Right atrium auricular region (tissue), 2 donors: ENCODE measurements around the gene TMSB15B. TPM values are rescaled to one million over a fixed set of nuclear protein-coding genes. Genes with fewer than 3 reads are reported as not detected.
"Not testable (repeated sequence)": the region's sequence is repeated elsewhere in the genome, so short reads cannot be mapped to it uniquely, and the experiment has no call there.

Source experiments
- DNase-seq: peaks from one replicate; pipeline ENCODE4 v3.0.0-alpha.2; 2019; ENCODE audit warnings: low spot score
- H3K27ac ChIP-seq, 2 donors: fragments of 200-600 bp; sonication (generic); 1 replicate in 1 of 2; 2 replicates in 1 of 2; pipeline ENCODE4 v1.5.1; 2016 to 2019
- H3K27me3 ChIP-seq, 2 donors: fragments of 200-600 bp; sonication (generic); one replicate each; pipeline versions ENCODE4 v1.5.1 to v1.6.0; 2017 to 2019
- H3K36me3 ChIP-seq: fragments of 200-600 bp; sonication (generic); one replicate; pipeline ENCODE4 v1.5.1; 2016
- H3K4me1 ChIP-seq, 2 donors: fragments of 200-600 bp; sonication (generic); one replicate each; pipeline versions ENCODE4 v1.5.1 to v1.6.0; 2017 to 2019
- H3K4me3 ChIP-seq, 2 donors: fragments of 200-600 bp; sonication (generic); 1 replicate in 1 of 2; 2 replicates in 1 of 2; pipeline ENCODE4 v1.5.1; 2017 to 2019; ENCODE audit warnings: mild to moderate bottlenecking in 1 of 2, moderate library complexity in 1 of 2
- H3K9me3 ChIP-seq, 2 donors: fragments of 200-600 bp; sonication (generic); one replicate each; pipeline ENCODE4 v1.5.1; 2019
- CTCF ChIP-seq, 2 donors: fragments of 200-600 bp; sonication (generic); IDR thresholded peaks; one replicate each; pipeline ENCODE4 v1.5.1; 2019; ENCODE audit warnings: antibody characterized with exemption in 2 of 2
- total RNA-seq, 2 donors: library from RNA; depleted of rRNA; stranded (reverse); fragments of >200 nt; gene quantifications; one replicate each; pipeline ENCODE4 v1.1.0, GENCODE V29; 2016

Gene TMSB15B
- total RNA-seq, 2 donors from 2014 or later, result 2.4 TPM; not detected in 1

DNA sequence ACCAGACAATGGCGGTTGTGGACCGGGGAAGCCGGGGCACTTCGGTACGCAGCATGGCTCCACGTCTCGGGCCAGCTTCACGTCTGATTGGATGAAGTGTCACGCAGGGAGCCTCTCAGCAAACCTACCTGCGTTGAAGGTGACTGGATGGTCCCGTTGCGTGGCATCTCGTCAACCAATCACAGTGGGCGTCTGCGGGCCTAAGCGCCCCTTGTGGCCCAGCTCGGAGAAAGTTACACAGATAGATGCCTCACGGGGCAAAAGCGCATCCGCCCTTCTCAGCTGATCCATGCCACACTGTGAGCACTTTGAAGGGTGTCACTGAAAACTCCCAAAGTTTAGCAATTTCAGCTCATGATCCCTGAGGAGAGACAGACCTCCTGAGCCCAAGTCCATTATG lies 51.2 kb downstream of the TMSB15B start, which contains the start of gene H2BW1:
Gene H2BW1 (minus strand): TSS at position 103 of the 400 bp plus-strand sequence. CDS start 132 bp downstream, outside the sequence.
- TF ChIP-seq CTCF (IDR thresholded peaks at IDR 0.05), result no peak
- Histone ChIP-seq H3K4me1 (no peaks in the 10 kb centered on the region), H3K9me3 (peaks cover 0 to 14% of the 10 kb centered on the region in 2 donors), H3K4me3 (no peak within 1 kb of the TSS), H3K36me3 (no peaks in the 10 kb centered on the region), H3K27ac (no peak within 1 kb of the TSS), H3K27me3 (no peaks in the 10 kb centered on the region)
- no peak for DNase-seq

- DNase-seq, H3K4me1 ChIP-seq, H3K27me3 ChIP-seq, H3K4me3 ChIP-seq, H3K36me3 ChIP-seq, H3K27ac ChIP-seq: not testable (repeated sequence)
- peaks cover 0 to 14% of the 10 kb centered on the region in 2 donors for H3K9me3 ChIP-seq
Measured at GRCh38 chrX:104015576-104015975, 53.1 kb downstream of the TMSB15B start.

Other genes starting within 250 kb of the TMSB15B start
- gene PLP1, start 185.8 kb upstream of the TMSB15B start, total RNA-seq, result 10 to 100 TPM; 10.6 to 11.9 TPM
- gene RAB9B, start 130.4 kb upstream of the TMSB15B start, total RNA-seq, result 10 to 100 TPM; 12.7 to 21.1 TPM
- gene H2BW1, start 51.1 kb downstream of the TMSB15B start, total RNA-seq, result not detected
- gene H2BW2, start 77.3 kb downstream of the TMSB15B start, total RNA-seq, result not detected
- gene TMSB15C, start 113.6 kb downstream of the TMSB15B start, total RNA-seq, result under 1 TPM; 0.30 to 0.47 TPM
- under 1 TPM in 1 of 2 donors, not detected in 1; 0.43 TPM for gene ZCCHC18, start 149.9 kb downstream of the TMSB15B start, total RNA-seq
- 10 to 100 TPM; 10.7 to 13.5 TPM for gene SLC25A53, start 194.4 kb downstream of the TMSB15B start, total RNA-seq
- gene FAM199X, start 203.8 kb downstream of the TMSB15B start, total RNA-seq, result 10 to 100 TPM; 12.2 to 14.4 TPM